Umbilical cord (tissue), 2 donors: Measurements from ENCODE around the gene RUSF1. TPM values are rescaled to one million over a fixed set of nuclear protein-coding genes. Genes with fewer than 3 reads are reported as not detected.
A peak's percentile ranks its signal among the peaks of the same experiment; 100 is the strongest.
"Not testable (repeated sequence)": the region's sequence is repeated elsewhere in the genome, so short reads cannot be mapped to it uniquely, and the experiment has no call there.

Source experiments
- DNase-seq: peaks from one replicate; pipeline ENCODE4 v3.0.0-alpha.2; 2015; ENCODE audit warnings: low spot score
- total RNA-seq: library from RNA; depleted of rRNA; stranded (reverse); fragments of >200 nt; gene quantifications from one replicate; pipeline ENCODE4 v1.2.3, GENCODE V29; 2014; ENCODE audit warnings: low replicate concordance; ENCODE audit not compliant: insufficient read depth

The RUSF1 gene
- total RNA-seq, result 68.1 TPM

DNA sequence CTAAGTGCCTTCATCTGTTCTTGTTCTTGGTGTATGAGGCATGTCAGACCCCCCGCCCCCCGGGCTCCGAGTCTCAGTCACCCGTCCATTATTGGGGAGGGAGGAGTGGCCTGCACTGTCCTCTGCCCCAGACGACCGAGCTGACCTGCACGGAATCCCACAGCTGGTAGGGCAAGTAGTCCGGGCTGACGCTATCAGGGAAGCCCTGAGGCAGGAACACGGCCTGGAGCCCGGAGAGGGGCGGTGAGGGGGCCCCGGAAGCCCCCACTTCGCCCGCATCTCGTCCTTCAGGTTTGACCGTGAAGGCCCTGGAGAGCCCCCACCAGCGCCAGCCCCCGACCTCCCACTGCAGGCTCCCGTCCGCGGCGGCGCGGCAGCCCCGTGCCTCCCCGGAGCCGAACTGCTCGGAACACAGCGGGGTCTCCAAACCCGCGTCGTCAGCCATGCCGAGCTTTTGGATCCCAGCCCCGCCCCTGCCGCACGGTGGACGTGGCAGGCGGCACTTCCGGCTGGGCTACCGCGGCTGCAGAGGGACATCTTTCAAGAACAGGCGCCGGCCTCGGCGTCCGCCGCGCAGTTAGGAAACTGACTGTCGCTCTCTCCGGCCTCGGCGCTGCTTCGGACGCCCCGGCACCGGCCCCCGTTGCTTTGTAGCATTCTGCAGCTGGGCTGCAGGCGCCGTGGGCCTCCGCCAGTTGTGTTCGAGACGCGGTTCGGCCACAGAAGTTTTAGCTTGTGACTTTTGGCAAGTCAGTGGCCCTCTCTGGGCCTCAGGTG lies at the start of gene RUSF1:
TSS of gene RUSF1 (minus strand) at position 463 of the 777 bp plus-strand sequence. CDS start at position 445, 18 bp downstream.
- DNase-seq, result peak; percentile 94

DNA sequence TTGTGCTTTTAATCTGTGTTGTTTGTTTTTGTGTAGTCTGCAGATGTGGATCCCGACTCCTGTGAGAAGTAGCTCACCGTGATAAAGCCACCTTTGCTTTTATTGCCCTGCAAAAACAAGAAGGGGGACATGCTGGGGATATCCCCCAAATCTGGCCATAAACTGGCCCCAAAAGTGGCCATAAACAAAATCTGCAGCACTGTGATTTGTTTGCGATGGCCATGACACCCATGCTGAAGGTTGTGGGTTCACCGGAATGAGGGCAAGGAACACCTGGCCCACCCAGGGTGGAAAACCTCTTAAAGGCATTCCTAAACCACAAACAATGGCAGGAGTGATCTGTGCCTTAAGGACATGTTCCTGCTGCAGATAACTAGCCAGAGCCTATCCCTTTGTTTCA lies 34.6 kb upstream of the RUSF1 start:
- no peak for DNase-seq

DNA sequence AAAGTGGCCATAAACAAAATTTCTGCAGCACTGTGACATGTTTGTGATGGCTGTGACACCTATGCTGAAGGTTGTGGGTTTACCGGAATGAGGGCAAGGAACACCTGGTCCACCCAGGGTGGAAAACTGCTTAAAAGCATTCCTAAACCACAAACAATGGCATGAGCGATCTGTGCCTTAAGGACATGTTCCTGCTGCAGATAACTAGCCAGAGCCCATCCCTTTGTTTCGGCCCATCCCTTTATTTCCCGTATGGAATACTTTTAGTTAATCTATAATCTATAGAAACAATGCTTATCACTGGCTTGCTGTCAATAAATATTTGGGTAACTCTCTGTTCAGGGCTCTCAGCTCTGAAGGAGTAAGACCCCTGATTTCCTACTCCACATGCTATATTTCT lies 31.6 kb upstream of the RUSF1 start:
- DNase-seq, result not testable (repeated sequence)

DNA sequence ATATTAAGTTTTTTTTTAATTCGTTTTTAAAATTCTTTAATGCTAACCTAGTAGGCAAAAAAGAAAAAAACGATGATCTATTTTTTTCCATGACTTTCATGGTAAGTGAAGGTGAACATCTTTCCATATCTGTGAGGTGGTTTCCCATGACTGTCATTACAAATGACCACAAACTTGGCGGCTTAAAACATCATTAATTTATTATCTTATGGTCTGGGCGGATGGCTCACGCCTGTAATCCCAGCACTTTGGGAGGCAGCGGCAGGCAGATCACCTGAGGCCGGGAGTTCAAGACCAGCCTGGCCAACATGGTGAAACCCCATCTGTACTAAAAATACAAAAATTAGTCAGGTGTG lies 30.0 kb upstream of the RUSF1 start:
- DNase-seq, result not testable (repeated sequence)

DNA sequence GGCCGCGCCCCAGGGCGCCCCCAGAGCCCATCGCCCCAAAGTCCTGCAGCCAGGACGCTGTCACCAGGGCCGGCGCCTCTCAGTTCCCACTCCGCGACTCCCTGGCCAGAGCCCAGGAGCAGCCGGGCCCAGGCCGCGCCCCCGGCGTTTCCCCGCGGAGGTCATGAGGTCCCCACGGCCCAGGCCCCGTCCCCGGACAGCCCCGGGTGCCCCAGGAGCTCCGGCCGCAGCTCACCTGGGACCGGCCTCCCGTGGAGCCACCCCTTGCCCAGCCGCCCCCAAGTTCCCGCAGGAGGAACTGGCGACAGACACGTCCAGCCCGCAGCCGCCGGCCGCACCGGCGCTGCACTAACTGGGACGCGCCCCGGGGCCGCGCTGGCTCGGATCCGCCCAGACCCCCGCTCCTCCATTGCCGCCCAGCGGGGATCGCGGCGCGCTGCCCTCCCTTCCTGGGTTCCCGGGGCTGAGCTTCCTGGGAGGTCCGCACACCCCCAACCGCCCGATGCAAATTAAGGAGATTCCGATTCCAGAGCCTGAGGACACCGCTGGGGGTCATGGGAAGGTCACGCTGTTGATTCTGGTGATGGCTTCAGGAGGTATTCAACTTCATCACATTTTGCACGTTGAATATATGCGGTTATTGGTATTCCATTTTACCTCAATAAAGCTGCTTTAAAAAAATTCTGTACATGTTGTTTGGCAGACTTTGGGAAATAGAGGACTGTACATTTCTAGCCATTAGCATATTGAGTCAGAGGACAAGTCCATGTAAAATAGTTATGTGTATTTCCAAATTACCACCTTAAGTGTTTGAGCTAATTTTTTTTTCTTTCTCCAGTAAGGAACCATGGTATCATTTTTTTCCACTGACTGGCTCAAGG lies 29.4 kb upstream of the RUSF1 start:
- no peak for DNase-seq

DNA sequence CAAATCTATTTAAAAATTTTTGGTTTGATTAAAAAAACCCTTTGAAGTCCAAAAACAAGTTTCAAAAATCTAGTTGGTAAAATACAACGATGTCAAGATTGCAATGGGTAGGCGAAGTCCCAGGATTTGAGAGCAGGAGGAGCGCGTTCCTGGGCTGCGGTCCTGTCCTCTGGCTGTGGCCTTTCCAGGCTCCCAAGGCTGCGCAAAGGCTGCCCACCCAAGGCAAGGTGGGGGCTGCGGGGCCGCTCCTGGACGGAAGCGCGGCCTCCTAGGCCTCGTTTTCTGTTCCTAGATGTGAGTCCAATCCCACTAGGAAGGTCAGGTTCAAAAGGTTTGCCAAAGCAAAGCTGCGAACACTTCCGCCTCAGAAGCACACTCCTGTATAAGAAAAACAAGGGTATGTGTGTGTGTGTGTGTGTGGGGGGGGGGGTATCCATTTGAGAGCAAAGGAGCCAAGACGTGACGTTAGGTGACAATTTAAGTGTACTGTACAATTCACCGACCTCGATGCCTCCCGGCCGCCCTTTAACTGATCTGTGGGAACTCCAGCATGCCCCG lies 28.7 kb upstream of the RUSF1 start:
- DNase-seq, result no peak

DNA sequence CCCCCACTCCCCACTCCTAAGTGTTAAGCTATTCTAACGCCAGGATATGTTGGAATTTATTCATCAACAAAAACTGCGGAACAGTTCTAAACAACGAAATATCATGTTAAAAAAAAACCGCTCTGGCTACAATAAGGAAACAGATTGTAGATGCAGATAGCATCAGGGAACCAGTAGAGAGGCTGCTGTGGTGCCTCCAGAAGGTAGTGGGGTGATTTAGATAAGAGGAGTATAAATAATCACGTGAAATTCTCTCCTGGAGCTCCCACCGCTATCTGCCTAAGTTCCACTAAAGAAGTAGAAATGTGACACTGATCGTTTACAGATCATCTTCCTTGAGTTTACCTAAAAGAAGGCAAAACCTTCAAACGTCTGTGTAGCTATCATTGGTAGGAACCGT lies 27.5 kb upstream of the RUSF1 start:
- DNase-seq, result no peak

DNA sequence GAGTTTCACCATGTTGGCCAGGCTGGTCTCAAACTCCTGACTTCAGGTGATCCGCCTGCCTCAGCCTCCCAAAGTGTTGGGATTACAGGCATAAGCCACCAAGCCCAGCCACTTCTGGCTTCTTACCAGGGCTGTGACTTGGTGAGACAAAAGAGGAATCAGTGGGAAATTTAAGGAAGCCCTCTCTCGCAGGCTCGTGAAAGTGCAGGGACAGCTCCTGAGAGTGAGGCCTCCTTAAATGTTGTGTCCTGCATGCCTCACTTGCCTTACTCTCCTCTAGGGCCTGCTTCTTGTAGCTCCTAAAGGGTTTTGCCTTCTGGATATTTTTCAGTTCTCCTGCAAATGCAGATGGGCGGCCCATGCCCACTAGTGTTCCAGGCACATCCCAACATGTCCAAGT lies 24.7 kb upstream of the RUSF1 start:
- DNase-seq, result no peak

DNA sequence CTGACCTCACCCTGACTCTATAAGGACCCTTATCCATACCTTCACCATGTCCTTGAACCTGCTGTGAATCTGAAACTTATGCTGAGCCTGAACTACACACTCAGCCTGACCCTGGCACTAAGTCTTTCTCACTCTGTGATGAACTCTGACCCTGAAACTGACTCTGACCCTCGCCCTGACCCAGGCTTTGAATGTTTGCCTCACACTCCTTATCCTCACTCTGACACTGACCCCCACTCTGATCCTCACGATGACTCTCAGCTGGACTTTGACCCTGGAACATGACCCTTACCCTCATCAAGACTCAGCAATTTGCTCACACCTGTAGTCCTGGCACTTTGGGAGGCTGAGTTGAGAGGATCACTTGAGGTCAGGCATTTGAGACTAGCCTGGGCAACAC lies 23.9 kb upstream of the RUSF1 start:
- no peak for DNase-seq

DNA sequence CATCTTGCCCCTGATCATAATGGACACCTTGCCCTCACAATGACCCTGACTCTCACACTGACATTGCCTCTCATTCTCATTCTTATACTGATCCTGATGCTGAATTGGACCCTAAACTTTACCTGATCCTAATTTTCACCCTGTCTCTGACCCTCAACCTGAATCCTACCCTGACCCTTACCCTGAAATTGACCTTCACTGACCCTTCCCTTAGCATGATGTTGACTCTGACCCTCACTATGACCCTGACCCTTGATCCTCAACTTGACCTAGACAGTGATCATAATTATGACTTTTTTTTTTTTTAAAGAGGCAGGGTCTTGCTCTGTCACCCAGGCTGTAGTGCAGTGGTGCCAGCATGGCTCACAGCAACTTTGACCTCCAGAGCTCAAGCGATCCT lies 22.9 kb upstream of the RUSF1 start:
- DNase-seq, result no peak

DNA sequence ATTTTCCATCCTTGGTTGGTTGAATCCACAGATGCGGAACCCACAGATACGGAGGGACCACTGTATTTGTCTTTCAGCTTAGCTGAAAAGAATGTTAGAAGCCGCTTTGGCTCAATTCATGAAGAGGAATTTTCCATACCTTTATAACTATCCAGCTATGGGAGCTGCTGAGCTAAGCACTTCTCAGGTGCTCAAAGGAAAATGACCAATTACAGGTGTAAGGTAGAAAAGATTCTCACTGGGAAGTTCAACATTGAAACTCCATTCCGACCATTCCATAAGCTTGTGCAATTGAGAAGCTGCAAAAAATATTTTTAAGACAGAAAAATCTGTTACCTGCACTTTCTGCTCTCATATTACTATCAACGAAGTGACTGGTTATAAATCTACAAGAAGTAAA lies 22.2 kb upstream of the RUSF1 start:
- DNase-seq, result no peak

DNA sequence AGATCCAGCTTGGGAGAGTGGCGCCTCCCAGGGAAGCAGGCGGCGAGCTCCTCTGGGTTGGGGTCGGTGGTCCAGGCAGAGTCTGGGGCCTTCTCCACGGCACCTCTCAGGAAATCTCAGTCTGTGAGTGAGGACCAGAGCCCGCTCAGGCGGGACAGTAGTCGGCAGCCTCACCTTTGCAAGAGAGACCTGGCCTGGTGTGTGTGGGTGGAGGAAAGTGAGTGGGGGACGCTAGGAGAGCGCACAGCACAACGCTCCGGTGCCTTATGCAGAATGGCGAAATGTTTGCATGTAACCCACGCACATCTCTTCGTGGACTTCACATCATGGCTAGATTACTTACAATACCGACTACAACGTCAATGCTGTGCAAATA lies 21.7 kb upstream of the RUSF1 start:
- DNase-seq, result no peak

DNA sequence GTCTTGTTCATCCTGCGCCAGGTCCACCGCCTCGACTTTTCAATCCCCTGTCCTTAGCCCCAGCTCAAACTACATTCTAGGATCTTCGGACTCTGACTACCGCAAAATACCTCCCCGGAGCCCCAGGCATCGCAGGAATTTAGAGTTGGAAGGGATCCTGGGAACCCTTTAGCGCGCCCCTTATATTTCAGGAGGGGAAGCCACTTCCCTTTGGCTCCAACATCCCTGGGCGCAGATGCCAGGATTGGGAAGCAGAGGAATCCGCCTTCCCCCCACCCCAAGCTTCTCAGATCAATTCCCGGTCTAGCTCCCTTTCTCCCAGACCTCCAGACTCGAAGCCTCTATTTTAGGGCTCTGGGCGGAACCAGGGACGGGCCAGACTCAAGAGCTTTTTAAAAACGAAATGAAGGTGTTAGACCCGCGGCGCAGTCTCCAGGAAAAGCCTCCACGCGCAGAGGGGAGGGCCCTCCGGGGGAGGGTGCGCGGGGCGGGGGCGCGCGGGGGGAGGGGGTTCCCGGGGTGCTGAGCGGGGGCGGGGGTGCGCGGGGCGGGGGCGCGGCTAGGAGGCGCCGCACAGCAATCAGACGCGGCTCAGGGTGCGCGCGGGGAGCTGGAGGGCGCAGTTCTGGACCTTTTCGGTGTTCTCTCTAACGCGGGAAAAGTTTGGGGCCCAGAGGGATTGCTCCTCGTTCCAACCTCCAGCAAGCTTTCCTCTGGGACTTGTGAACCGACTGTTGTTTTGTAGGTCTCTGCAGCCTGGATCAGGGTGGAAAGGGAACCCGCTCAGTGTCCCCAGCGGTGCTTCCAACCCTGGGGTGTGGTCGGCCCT lies 21.1 kb upstream of the RUSF1 start:
- peak; percentile 67 for DNase-seq

DNA sequence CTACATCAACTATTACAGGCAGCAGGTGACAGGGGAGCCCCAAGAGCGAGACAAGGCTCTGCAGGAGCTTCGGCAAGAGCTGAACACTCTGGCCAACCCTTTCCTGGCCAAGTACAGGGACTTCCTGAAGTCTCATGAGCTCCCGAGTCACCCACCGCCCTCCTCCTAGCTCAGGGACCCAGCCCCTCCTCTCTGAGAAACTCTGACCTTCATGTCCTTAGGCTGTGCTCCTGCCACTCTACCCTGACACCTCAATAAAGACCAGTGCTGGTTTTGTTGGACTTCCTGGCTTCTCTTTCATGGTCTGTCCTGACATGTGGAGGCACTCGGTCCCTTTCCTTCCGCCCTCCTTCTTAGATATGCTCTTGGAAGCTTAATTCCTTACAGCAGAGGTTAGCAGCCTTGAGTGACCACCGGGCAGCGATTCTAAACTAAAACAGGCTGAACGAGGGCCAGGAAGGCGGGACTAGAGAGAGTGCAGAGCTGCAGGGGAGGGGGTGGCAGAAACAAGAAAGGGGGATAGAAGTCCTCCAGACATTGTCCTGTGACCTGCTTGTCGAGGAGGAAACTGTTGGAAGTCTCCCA lies 20.4 kb upstream of the RUSF1 start:
- no peak for DNase-seq

DNA sequence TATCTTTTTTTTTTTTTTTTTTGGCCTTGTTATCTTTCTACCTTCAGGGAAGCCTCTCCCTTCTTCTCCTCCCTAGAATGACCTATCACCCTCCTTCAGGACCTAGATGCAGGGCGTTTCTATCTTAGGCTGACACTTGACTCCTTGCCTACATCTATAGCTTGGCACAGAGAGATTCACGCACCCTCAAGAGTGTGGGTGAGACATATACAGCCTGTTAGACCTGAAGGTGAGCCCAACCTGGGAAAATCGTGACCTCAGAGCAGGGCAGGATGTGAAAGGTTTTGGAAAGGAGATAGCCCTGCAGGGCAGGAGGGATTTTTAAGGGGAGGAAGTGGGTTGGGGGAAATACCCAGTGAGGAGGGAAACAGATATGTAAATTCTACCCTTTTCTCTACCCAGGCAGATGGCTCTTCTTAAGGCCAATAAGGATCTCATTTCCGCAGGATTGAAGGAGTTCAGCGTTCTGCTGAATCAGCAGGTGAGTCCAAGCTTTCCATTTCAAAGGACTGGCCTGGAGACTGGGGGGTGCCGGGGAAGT lies 19.6 kb upstream of the RUSF1 start, which contains the start of gene AHSP:
TSS of gene AHSP (plus strand) at position 167 of the 541 bp plus-strand sequence. CDS start at position 407, 240 bp downstream.
- no peak for DNase-seq

DNA sequence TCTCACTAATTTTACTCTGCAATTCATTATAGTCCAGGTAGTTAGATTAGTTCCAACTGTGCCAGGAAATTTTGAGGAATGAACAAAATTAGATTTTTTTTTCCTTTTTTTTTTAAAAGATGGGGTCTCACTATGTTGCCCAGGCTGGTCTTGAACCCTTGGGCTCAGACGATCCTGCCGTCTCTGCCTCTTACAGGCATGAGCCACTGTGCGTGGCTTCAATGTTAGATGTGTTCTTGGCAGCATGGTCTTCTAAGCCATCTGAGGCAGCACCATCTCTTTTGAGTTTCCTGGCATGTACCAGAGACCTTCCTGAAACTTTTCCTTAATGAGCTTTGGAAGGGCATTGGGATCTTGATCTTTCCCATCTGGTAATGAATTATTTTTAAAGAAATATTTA lies 16.9 kb upstream of the RUSF1 start:
- no peak for DNase-seq

DNA sequence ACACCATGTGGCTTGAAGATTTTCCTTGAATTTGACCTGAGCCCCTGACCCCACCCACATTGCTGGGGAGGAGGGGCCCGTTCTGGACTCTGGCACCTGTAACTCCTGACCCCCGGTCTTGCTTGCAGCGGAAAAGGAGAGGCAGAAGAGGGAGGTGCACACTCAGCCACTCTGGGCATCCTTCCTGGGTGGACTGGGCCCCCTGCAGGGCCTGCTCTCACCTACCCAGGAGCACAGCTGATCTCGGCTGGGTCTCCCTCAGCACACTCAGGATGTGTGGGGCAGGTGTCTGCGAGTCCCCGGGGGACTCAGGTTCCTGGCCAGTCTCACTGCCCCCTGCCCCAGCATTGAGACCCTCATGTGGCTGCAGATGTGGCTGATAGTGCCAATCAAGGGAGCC lies 15.6 kb upstream of the RUSF1 start:
- not testable (repeated sequence) for DNase-seq

DNA sequence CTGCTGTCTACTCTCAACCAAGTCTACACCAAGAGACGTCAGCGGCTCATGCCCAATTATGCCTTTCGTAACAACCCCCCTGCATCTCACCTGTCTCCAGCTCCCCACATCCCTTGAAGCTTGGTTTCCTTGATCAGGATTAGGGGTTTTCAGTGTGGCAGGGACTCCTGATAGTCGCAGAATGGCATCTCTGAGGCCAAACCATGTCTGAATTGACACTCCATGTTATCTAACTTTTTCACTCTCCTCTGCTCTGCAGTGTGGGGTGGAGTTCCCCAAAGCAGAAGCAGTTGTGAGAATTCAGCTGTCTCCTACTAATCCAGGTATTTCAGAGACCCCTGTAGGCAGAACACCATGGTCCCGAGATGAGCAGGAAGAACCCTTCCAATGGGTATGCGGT lies 13.9 kb upstream of the RUSF1 start:
- no peak for DNase-seq

DNA sequence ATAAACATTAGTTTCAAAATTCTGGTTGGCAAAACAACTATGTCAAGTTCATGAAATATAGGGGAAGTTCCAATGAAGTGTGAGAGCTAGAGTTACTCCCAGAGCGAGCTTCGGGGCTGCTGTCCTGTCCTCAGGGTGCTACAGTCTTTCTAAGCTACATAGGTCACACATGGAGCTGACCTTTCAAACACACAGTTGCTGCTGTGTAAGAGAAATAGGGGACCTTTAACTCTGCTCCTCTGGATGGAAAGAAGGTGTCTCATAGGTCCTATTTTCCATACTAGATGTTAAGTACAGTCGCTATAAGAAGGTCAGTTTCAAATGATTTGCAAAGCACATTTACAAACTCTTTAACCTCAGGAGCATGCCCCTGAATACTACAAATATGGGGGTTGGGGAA lies 13.2 kb upstream of the RUSF1 start:
- no peak for DNase-seq

DNA sequence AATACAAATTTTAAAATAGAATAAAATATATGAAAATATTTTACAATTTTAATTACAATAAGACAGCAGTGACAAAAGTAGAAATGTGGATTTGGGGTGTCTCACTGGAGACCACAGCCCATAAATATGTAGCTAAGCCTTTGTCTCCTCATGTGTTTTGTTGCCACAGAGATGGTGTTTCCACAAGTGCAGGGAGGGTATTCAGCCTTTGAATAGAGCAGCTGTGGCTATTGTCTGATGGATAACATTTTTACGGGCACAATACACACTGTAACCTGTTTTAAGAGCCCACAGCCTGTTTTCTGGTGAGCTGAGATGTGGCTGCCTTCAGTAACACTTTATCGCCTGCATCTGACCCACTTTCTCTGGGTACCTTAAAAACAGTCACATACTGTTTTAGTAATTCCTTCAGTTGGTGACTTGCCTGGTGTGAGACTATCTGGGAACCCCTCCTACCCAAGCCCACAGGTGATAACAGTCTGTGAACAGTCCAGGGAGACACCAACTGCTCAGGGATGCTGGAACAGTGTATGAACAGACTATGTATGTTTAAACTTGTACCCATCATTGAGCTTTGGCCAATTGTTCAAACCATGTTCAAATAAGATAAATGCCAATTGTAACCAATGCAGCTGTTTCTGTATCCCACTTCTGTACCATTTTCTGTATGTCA lies 11.7 kb upstream of the RUSF1 start:
- DNase-seq, result no peak
